Liver (tissue), 9 donors: ENCODE results near the gene PNPLA1. TPM values are rescaled to one million over a fixed set of nuclear protein-coding genes. Genes with fewer than 3 reads are reported as not detected.

Experiments
- DNase-seq: peaks from one replicate; pipeline ENCODE4 v3.0.0-alpha.2; 2017; ENCODE audit warnings: low spot score
- H3K27ac ChIP-seq, 2 donors: one replicate each; pipeline ENCODE4 v1.7.0; 2013; ENCODE audit warnings: inconsistent platforms in 2 of 2, low read length in 2 of 2, control low read depth in 1 of 2, low read depth in 1 of 2, mild to moderate bottlenecking in 1 of 2
- H3K27me3 ChIP-seq, 4 donors: one replicate each; pipeline versions ENCODE4 v1.6.1 to v1.7.0; 2013; ENCODE audit warnings: low read length in 3 of 4, inconsistent platforms in 1 of 4, mild to moderate bottlenecking in 1 of 4, moderate library complexity in 1 of 4; ENCODE audit not compliant: control insufficient read depth in 4 of 4, insufficient read depth in 4 of 4
- H3K36me3 ChIP-seq, 4 donors: one replicate each; pipeline versions ENCODE4 v1.6.1 to v1.7.0; 2013; ENCODE audit warnings: low read length in 3 of 4, mild to moderate bottlenecking in 3 of 4, low read depth in 1 of 4, moderate library complexity in 1 of 4; ENCODE audit not compliant: control insufficient read depth in 4 of 4, insufficient read depth in 3 of 4
- H3K4me1 ChIP-seq, 4 donors: one replicate each; pipeline versions ENCODE4 v1.6.1 to v1.7.0; 2013; ENCODE audit warnings: low read length in 3 of 4, mild to moderate bottlenecking in 3 of 4, moderate library complexity in 1 of 4; ENCODE audit not compliant: control insufficient read depth in 4 of 4, insufficient read depth in 4 of 4
- H3K4me3 ChIP-seq, 3 donors: one replicate each; pipeline versions ENCODE4 v1.6.1 to v1.7.0; 2013; ENCODE audit warnings: low read length in 3 of 3, control low read depth in 1 of 3, low read depth in 1 of 3, mild to moderate bottlenecking in 1 of 3
- H3K9ac ChIP-seq, 2 donors: one replicate each; pipeline ENCODE4 v1.7.0; 2013; ENCODE audit warnings: low read length in 2 of 2, mild to moderate bottlenecking in 2 of 2, moderate library complexity in 2 of 2, control low read depth in 1 of 2, low read depth in 1 of 2
- H3K9me3 ChIP-seq, 4 donors: one replicate each; pipeline versions ENCODE4 v1.6.1 to v1.7.0; 2013; ENCODE audit warnings: low read length in 3 of 4; ENCODE audit not compliant: control insufficient read depth in 4 of 4
- CTCF ChIP-seq: fragments of 150-350 bp; IDR thresholded peaks from 2 replicates; pipeline ENCODE4 v1.5.1; 2017; ENCODE audit warnings: improper control_type of control experiment, low read depth, low read length; ENCODE audit not compliant: missing input control
- EGR1 ChIP-seq, 2 donors: IDR thresholded peaks; 2 replicates each; pipeline ENCODE4 v1.6.1; 2016 to 2018; ENCODE audit warnings: antibody characterized with exemption in 2 of 2, low read depth in 2 of 2
- FOXA1 ChIP-seq: IDR thresholded peaks from 2 replicates; pipeline ENCODE4 v1.6.1; 2016; ENCODE audit warnings: antibody characterized with exemption
- GABPA ChIP-seq, 2 donors: IDR thresholded peaks in 1 of 2; conservative IDR thresholded peaks in 1 of 2; 2 replicates each; pipeline ENCODE4 v1.6.1; 2016; ENCODE audit warnings: antibody characterized with exemption in 2 of 2, mild to moderate bottlenecking in 1 of 2, moderate library complexity in 1 of 2
- MAX ChIP-seq: IDR thresholded peaks from 2 replicates; pipeline ENCODE4 v1.6.1; 2016; ENCODE audit warnings: antibody characterized with exemption
- RAD21 ChIP-seq, 2 donors: IDR thresholded peaks; 2 replicates each; pipeline ENCODE4 v1.6.1; 2016; ENCODE audit warnings: antibody characterized with exemption in 2 of 2, mild to moderate bottlenecking in 2 of 2
- RXRA ChIP-seq, 2 donors: IDR thresholded peaks; 2 replicates each; pipeline ENCODE4 v1.6.1; 2017 to 2018; ENCODE audit warnings: antibody characterized with exemption in 2 of 2, mild to moderate bottlenecking in 1 of 2
- YY1 ChIP-seq: IDR thresholded peaks from 2 replicates; pipeline ENCODE4 v1.6.1; 2016; ENCODE audit warnings: antibody characterized with exemption, mild to moderate bottlenecking
- WGBS: extraction: QIAGEN DNeasy Blood & Tissue Kit; methylation state at CpG from one replicate; pipeline ENCODE4 v1.1.7; 2013; 5-methylcytosine and 5-hydroxymethylcytosine counted together
- polyA plus RNA-seq, 2 donors: library from polyadenylated mRNA; stranded (reverse) in 1 of 2; unstranded in 1 of 2; fragments of 200-250 nt in 1 of 2; fragments of >200 nt in 1 of 2; fragmentation: Nextera tagmentation in 1 of 2; extraction: Ambion mirVana in 1 of 2; gene quantifications; one replicate each; pipeline versions ENCODE4 v1.2.1 to v1.2.3, GENCODE V29; 2013 to 2015
- total RNA-seq, 2 donors: library from RNA; depleted of rRNA; stranded (reverse); fragments of >200 nt; gene quantifications; one replicate each; pipeline ENCODE4 v1.2.3, GENCODE V29; 2014
- TF ChIP-seq, protein P1 (sequence below): IDR thresholded peaks from 2 replicates; pipeline ENCODE4 v1.6.1; 2016; ENCODE audit warnings: antibody characterized with exemption
- TF ChIP-seq, protein P2 (sequence below): IDR thresholded peaks from 2 replicates; pipeline ENCODE4 v1.6.1; 2016; ENCODE audit warnings: antibody characterized with exemption, mild to moderate bottlenecking
- donor health status: healthy.
- donor health status: healthy.
- donor health status: healthy.
- donor health status: healthy.
- donor health status: healthy.

Gene PNPLA1
- total and polyA plus RNA-seq, 4 donors, result 0.07 to 0.14 (median 0.08) TPM; not detected in 1

- DNase-seq, result no peak
- Histone ChIP-seq H3K27me3 (no peaks in the 10 kb centered on the region), H3K9me3 (no peaks in the 10 kb centered on the region), H3K4me3 (no peak overlapping the region), H3K9ac (no peak overlapping the region), H3K36me3 (no peaks in the 10 kb centered on the region), H3K4me1 (no peaks in the 10 kb centered on the region), H3K27ac (no peak overlapping the region)
- WGBS, result 83% methylated on average over 2 of the region's 2 CpGs
- TF ChIP-seq, protein P1, sequence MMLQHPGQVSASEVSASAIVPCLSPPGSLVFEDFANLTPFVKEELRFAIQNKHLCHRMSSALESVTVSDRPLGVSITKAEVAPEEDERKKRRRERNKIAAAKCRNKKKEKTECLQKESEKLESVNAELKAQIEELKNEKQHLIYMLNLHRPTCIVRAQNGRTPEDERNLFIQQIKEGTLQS, result no peak
- TF ChIP-seq, protein P2, sequence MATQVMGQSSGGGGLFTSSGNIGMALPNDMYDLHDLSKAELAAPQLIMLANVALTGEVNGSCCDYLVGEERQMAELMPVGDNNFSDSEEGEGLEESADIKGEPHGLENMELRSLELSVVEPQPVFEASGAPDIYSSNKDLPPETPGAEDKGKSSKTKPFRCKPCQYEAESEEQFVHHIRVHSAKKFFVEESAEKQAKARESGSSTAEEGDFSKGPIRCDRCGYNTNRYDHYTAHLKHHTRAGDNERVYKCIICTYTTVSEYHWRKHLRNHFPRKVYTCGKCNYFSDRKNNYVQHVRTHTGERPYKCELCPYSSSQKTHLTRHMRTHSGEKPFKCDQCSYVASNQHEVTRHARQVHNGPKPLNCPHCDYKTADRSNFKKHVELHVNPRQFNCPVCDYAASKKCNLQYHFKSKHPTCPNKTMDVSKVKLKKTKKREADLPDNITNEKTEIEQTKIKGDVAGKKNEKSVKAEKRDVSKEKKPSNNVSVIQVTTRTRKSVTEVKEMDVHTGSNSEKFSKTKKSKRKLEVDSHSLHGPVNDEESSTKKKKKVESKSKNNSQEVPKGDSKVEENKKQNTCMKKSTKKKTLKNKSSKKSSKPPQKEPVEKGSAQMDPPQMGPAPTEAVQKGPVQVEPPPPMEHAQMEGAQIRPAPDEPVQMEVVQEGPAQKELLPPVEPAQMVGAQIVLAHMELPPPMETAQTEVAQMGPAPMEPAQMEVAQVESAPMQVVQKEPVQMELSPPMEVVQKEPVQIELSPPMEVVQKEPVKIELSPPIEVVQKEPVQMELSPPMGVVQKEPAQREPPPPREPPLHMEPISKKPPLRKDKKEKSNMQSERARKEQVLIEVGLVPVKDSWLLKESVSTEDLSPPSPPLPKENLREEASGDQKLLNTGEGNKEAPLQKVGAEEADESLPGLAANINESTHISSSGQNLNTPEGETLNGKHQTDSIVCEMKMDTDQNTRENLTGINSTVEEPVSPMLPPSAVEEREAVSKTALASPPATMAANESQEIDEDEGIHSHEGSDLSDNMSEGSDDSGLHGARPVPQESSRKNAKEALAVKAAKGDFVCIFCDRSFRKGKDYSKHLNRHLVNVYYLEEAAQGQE, result no peak
- no peak for TF ChIP-seq GABPA (IDR thresholded peaks at IDR 0.05 in 1 of 2, conservative IDR thresholded peaks at IDR 0.05 in 1 of 2)
Observed at GRCh38 chr6:36319821-36320220, 50.0 kb downstream of the PNPLA1 start.

DNA sequence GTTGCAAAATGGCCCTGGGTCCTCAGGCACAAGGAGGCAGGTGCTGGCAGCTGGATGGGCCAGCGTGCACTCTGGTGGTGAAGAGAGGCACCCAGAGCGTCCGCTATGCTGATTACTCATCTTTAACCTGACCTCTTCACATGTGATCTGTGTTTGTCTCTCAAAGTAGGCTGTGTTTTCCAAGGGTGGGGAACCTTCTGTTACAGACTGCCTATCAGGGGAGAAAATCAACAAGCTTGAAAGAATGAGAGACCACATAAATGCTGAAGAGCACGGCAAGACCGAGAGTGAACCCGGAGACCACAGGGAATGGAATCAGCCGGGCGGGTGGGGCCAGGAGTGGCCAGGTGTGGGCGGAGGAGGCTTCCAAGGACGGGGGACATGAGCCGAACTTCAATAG is 50.6 kb downstream of the PNPLA1 start:
- H3K36me3 ChIP-seq, result no peaks in the 10 kb centered on the region
- no peaks in the 10 kb centered on the region for H3K4me1 ChIP-seq
- DNase-seq, result no peak
- 79% methylated on average over 11 of the region's 11 CpGs for WGBS
- H3K4me3 ChIP-seq, result no peak overlapping the region
- H3K9me3 ChIP-seq, result no peaks in the 10 kb centered on the region
- no peak overlapping the region for H3K27ac ChIP-seq
- H3K27me3 ChIP-seq, result no peaks in the 10 kb centered on the region
- TF ChIP-seq CTCF, result no peak
- TF ChIP-seq, protein P2, result no peak
- no peak for TF ChIP-seq MAX
- TF ChIP-seq RAD21 (IDR thresholded peaks at IDR 0.05), result no peak
- TF ChIP-seq EGR1 (IDR thresholded peaks at IDR 0.05; ENCODE audit: low read depth in 2 of 2), result no peak
- no peak for TF ChIP-seq FOXA1
- no peak for TF ChIP-seq RXRA (IDR thresholded peaks at IDR 0.05)
- TF ChIP-seq YY1, result no peak
- no peak overlapping the region for H3K9ac ChIP-seq
